ENCODE measurements around the gene GJC3.
"Not testable (repeated sequence)": the region's sequence is repeated elsewhere in the genome, so short reads cannot be mapped to it uniquely, and the experiment has no call there.

DNA sequence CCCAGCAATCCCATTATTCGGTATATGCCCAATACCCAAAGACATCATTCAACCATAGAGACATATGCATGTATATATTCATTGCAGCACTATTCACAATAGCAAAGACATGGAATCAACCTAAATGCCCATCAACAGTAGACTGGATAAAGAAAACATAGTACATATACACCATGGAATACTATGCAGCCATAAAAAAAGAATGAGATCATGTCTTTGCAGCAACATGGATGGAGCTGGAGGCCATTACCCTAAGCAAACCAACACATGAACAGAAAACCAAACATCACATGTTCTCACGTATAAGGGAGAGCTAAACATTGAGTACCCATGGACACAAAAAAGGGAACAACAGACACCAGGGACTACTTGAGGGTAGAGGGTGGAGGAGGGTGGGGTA, 39.1 kb downstream of the GJC3 start:
- TF ChIP-seq CTCF (IDR thresholded peaks at IDR 0.05); ZFX (IDR thresholded peaks at IDR 0.05; ENCODE audit: borderline replicate concordance): not testable (repeated sequence)

Data from 22Rv1 (cell line).